Hindlimb muscle (tissue), 1 donor: ENCODE measurements around the gene OSBPL7. TPM values are rescaled to one million over a fixed set of nuclear protein-coding genes. Genes with fewer than 3 reads are reported as not detected.
A peak's percentile ranks its signal among the peaks of the same experiment; 100 is the strongest.
"Not testable (repeated sequence)": the region's sequence is repeated elsewhere in the genome, so short reads cannot be mapped to it uniquely, and the experiment has no call there.

Experiments
- DNase-seq: peaks from one replicate; pipeline ENCODE4 v3.0.0-alpha.2; 2013
- polyA plus RNA-seq: library from polyadenylated mRNA; unstranded; fragments of 120-200 nt; gene quantifications from one replicate; pipeline ENCODE4 v1.2.1, GENCODE V29; 2013; ENCODE audit not compliant: insufficient read length

OSBPL7 gene
- polyA plus RNA-seq, 1 donor: 16.1 TPM

- DNase-seq: no peak
These were observed 15.3 kb downstream of the OSBPL7 start for GRCh38 chr17:47806026-47806912.

- no peak for DNase-seq
These were observed 17.1 kb downstream of the OSBPL7 start for GRCh38 chr17:47804461-47804860.

- DNase-seq: no peak
These were observed 17.8 kb downstream of the OSBPL7 start for GRCh38 chr17:47803751-47804150.

- DNase-seq: no peak
These were observed 18.4 kb downstream of the OSBPL7 start for GRCh38 chr17:47803201-47803600.

- DNase-seq: no peak
These were observed 19.1 kb downstream of the OSBPL7 start for GRCh38 chr17:47802341-47803022.

GRCh38 chr17:47801906-47802305 lies 19.7 kb downstream of the OSBPL7 start:
- no peak for DNase-seq

GRCh38 chr17:47801176-47801765 lies 20.3 kb downstream of the OSBPL7 start:
- DNase-seq: no peak

GRCh38 chr17:47800686-47801085 lies 20.9 kb downstream of the OSBPL7 start:
- no peak for DNase-seq

- DNase-seq: no peak
These were observed 23.8 kb downstream of the OSBPL7 start for GRCh38 chr17:47797797-47798196.

- no peak for DNase-seq
These were observed 28.6 kb downstream of the OSBPL7 start for GRCh38 chr17:47792979-47793378.

GRCh38 chr17:47792457-47792856 lies 29.1 kb downstream of the OSBPL7 start:
- no peak for DNase-seq

GRCh38 chr17:47791025-47791424 lies 30.6 kb downstream of the OSBPL7 start:
- no peak for DNase-seq

- peak; percentile 29 for DNase-seq
These were observed 31.7 kb downstream of the OSBPL7 start for GRCh38 chr17:47789611-47790561.

GRCh38 chr17:47785538-47786123 lies 36.0 kb downstream of the OSBPL7 start:
- peak; percentile 43 for DNase-seq

- DNase-seq: no peak
These were observed 40.2 kb downstream of the OSBPL7 start for GRCh38 chr17:47781397-47781796.

- DNase-seq: no peak
These were observed 43.4 kb downstream of the OSBPL7 start for GRCh38 chr17:47778184-47778635.

GRCh38 chr17:47776330-47777197 lies 45.0 kb downstream of the OSBPL7 start:
- no peak for DNase-seq

- no peak for DNase-seq
These were observed 46.5 kb downstream of the OSBPL7 start for GRCh38 chr17:47774987-47775580.

- DNase-seq: no peak
These were observed 47.3 kb downstream of the OSBPL7 start for GRCh38 chr17:47774331-47774730.

- DNase-seq: not testable (repeated sequence)
These were observed 47.9 kb downstream of the OSBPL7 start for GRCh38 chr17:47773649-47774048.
